CD4-positive, alpha-beta T cell treated with Interleukin-17A for 4 hours (primary cell): Measurements from ENCODE around the gene HSPA1L.
"Not testable (repeated sequence)": the region's sequence is repeated elsewhere in the genome, so short reads cannot be mapped to it uniquely, and the experiment has no call there.

Source experiments
- DNase-seq: peaks from one replicate; pipeline ENCODE4 v3.0.0-alpha.2; 2020; ENCODE audit warnings: mixed read lengths

Gene HSPA1L

DNA sequence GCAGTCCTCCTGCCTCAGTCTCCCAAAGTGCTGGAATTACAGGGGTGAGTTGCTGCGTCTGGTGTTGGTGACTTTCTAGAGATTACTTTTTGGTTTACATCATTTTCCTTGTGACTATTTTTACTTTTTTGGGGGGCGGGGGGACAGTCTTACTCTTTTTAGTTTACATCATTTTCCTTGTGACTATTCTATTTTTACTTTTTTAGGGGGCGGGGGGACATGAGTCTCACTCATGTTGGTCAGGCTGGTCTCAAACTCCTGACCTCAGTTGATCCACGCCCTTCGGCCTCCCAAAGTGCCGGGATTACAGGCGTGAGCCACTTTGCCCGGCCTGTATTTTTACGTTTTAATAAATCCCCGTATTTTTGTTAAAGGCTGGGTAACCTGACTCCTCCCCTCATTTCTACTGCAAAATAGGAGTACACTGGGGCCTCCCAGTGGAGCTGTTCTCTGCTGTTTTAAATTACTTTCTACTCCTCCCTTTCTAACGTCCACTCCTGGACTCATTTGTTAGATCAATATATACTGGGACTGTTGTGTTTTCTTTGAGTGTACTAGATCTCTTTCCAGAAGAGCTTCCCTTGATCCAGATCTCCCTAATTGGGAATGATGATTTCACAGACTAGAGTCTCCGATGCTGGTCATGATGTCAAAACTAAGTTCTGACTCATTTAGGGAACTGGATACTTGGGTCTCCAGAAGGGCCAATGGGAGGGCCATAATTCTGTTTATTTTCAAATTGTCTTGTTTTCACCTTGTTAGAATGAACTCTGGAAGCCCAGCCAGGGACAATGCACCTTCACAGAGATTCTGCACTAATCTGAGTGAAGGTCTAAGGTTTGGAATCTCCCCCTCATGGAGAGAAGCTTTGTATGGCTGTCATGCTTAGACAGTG lies 21.6 kb upstream of the HSPA1L start:
- no peak for DNase-seq

DNA sequence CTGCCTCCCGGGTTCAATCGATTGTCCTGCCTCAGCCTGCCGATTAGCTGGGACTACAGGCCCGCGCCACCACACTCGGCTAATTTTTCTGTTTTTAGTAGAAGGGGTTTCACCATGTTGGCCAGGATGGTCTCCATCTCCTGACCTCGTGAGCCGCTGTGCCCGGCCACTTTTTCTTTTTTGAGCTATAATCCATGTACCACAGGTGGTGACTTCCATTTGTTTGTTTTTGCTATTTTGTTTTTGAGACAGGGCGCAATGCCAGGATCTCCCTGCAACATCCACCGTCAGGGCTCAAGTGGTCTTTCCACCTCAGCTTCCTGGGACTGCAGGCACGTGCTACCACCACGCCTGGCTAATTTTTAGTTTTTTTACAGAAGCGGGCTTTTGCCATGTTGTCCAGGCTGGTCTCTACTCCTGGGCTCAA lies 21.0 kb upstream of the HSPA1L start:
- no peak for DNase-seq

DNA sequence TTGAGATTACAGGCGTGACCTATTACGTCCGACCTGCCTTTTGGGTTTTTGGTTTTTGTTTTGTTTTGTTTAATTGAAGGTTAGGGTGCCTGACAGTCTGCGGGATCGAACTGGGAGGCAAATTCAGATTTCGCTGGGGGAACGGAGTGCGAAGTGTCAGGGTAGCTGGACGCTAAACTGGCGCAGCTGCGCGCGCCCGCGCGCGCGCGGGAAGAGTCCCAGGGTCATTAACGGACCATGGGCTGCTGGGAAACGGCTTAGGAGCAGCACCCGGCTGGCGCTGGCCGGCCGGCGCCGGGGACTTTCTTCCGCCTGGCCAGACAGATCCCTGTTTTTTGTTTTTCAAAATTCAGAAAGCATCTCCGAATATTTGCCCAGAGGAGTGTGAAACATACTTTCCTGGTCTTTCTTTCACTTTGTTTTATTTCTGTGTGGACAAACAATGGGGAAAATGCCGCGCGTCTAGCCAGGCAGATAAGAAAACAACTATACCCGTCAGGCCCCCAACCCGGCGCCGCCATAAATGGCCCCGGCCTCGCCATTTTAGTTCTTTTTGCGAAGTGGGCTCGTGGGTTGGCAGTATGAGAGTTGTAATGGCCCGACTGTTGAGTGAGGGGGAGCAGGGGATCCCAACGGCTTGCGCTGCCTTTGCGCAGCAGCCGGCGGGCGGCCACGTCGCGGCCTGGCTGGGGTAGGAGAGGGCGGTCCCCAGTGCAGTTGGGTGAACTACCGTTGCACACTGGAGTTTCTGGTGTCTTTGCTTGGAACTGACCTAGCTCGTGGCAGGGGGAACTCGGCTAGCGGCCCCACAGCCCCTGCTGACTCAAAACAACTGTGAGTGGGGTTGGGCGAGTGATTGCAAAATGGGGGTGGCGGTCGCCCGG lies 19.5 kb upstream of the HSPA1L start:
- peak; percentile 83 for DNase-seq

DNA sequence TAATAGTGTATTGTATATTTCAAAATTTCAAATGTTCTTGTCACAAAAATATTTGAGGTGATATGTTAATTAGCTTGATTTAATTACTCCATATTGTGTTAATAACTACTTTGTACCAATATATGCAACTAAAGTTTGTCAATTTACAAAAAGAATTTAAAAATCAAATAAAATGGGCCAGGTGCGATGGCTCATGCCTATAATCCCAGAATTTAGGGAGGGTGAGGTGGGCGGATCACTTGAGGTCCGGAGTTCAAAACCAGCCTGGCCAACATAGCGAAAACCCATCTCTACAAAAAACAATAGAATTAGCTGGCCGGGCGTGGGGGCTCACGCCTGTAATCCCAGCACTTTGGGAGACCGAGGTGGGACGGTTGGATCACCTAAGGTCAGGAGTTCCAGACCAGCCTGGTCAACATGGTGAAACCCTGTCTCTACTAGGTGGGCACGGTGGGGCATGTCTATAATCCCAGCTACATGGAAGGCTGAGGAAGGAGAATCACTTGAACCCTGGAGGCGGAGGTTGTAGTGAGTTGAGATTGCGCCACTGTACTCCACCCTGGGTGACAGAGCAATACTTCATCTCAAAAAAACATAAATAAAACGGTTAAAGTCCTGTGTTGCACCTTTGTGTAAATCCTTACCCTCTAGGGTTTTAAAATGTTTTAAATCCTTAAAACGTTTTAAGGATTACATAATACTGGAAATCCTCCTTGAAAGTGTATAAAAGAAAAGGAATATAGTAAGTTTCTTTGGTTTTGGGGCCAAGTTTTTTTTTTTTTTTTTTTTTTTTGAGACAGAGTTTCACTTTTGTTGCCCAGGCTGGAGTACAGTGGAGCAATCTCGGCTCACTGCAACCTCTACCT lies 16.5 kb upstream of the HSPA1L start:
- DNase-seq = no peak

DNA sequence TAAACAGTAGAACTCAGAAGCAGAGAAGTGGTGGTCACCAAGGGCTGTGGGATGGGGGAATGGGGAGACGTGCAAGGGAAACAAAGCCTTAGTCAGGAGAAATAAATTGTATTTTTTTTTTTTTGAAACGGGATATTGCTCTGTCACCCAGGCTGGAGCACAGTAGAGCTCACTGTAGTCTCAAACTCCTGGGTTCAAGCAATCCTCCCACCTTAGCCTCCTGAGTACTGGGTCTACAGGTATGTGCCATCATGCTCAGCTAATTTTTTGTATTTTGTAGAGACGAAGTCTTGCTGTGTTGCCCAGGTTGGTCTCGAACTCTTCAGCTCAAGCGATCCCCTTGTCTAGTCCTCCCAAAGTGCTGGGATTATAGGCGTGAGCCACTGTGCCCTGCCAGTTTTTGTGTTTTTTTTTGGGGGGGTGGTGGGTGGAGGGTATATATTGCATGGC lies 15.8 kb upstream of the HSPA1L start:
- DNase-seq = no peak

DNA sequence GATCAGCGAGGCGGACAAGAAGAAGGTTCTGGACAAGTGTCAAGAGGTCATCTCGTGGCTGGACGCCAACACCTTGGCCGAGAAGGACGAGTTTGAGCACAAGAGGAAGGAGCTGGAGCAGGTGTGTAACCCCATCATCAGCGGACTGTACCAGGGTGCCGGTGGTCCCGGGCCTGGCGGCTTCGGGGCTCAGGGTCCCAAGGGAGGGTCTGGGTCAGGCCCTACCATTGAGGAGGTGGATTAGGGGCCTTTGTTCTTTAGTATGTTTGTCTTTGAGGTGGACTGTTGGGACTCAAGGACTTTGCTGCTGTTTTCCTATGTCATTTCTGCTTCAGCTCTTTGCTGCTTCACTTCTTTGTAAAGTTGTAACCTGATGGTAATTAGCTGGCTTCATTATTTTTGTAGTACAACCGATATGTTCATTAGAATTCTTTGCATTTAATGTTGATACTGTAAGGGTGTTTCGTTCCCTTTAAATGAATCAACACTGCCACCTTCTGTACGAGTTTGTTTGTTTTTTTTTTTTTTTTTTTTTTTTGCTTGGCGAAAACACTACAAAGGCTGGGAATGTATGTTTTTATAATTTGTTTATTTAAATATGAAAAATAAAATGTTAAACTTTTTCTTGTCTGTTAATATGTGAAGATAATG lies 14.7 kb upstream of the HSPA1L start:
- DNase-seq = no peak

DNA sequence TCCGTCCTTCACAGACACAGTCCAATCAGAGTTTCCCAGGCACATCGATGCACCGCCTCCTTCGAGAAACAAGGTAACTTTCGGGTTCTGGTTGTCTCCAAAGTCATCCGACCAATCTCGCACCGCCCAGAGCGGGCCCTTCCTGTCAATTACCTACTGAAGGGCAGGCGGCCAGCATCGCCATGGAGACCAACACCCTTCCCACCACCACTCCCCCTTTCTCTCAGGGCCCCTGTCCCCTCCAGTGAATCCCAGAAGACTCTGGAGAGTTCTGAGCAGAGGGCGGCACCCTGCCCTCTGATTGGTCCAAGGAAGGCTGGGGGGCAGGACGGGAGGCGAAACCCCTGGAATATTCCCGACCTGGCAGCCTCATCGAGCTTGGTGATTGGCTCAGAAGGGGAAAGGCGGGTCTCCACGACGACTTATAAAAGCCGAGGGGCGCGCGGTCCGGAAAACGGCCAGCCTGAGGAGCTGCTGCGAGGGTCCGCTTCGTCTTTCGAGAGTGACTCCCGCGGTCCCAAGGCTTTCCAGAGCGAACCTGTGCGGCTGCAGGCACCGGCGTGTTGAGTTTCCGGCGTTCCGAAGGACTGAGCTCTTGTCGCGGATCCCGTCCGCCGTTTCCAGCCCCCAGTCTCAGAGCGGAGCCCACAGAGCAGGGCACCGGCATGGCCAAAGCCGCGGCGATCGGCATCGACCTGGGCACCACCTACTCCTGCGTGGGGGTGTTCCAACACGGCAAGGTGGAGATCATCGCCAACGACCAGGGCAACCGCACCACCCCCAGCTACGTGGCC lies 12.4 kb upstream of the HSPA1L start, which contains the start of gene HSPA1B:
HSPA1B (plus strand) TSS at position 453 of the 794 bp plus-strand sequence; CDS start at position 666, 213 bp downstream.
- peak; percentile 91 for DNase-seq

DNA sequence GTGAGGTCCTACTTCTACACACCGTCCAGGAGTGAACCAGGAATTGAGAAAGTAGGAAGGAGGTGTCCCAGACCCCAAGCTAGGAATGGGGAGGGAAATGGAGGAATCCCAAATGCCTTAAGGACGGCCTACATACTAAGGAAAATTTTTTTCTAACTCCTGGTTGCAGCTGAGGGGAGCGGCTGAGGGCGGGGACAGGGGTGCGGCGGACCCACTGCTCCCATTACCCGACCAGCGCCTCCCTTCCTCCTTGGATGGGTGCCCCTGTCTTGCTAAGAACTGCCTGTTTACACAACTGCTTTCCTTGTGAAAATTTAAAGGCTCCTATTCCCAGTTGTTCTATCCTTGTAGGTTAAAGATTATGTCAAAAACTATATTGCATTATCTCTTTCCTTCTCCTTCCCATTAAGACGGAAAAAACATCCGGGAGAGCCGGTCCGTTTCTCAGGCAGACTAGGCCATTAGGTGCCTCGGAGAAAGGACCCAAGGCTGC lies 11.8 kb upstream of the HSPA1L start:
- peak; percentile 60 for DNase-seq

DNA sequence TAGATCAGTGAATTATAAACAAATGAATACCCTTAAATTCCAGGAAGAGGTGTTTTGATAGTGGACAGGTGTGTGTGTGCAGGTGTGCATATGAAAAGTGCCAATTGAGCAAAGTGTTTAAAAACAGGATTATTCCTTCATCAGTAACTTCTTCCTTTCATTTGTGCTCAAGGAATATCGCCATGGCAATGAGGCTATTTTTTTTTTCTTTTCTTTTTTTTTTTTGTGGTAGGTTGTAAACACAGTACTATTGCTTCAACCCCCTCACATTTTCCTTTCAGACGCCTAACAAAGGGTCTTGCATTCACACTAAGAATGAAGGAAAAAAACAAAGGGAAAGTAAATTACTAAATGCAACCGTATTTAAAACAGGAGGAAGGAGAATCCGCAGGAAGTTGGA lies 10.5 kb upstream of the HSPA1L start:
- no peak for DNase-seq

DNA sequence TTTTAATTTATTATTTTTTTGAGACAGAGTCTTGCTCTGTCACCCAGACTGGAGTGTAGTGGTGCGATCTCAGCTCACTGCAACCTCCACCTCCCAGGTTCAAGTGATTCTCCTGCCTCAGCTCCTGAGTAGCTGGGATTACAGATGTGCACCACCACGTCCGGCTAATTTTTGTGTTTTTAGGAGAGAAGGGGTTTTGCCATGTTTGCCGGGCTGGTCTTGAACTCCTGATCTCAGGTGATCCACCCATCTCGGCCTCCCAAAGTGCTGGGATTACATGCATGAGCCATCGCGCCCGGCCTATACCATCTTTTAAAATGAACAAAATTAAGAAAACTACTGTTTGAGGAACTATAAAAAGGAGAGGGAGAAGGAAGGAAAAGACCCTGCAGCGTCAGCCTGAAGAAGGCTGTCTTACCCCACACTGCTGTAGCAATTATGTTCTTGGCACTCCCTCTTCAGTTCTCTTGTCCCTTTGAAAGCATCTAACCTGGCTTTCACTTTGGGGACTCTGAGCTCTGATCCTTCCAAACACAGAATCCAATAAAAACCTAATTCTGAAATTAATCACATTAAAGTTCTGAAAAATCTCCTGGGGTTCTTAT lies 8.6 kb upstream of the HSPA1L start:
- not testable (repeated sequence) for DNase-seq

DNA sequence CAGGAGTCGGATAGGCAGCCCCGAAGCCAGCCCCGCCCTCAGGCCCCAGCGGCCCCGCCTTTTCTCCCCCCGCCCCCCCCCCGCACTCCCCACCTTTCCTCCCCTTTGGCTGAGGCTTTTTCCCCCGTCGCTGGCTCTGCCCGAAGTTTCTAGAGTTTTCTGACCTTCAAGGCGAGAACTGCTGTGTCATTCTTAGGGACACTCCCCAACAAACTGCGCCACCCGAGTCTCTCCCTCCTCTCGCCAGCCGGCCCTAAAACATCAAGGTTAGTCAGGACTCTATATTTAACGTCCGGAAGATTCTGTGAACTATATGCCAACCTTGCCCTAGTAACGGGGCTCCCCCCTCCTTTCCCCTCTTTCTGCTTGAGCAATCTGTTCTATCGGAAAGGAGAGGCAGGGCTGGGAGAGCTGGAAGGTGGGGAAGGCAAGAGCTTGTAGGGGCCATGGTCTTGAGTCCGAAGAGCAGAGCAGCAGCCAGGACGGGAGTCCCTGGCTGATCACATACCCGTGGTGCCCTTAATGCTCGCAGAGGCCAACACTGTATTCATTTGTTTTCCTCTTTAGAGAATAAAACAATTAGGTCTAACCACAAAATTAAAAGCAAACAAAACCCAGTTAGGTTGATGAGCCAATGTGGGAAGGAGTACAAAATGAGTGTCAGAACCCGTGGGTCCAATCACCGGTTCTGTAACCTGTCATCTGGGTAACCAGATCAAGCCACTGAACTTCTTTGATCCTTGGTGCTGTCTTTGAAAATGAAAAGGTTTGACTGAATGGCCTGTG lies 7.1 kb upstream of the HSPA1L start:
- DNase-seq = peak; percentile 83

DNA sequence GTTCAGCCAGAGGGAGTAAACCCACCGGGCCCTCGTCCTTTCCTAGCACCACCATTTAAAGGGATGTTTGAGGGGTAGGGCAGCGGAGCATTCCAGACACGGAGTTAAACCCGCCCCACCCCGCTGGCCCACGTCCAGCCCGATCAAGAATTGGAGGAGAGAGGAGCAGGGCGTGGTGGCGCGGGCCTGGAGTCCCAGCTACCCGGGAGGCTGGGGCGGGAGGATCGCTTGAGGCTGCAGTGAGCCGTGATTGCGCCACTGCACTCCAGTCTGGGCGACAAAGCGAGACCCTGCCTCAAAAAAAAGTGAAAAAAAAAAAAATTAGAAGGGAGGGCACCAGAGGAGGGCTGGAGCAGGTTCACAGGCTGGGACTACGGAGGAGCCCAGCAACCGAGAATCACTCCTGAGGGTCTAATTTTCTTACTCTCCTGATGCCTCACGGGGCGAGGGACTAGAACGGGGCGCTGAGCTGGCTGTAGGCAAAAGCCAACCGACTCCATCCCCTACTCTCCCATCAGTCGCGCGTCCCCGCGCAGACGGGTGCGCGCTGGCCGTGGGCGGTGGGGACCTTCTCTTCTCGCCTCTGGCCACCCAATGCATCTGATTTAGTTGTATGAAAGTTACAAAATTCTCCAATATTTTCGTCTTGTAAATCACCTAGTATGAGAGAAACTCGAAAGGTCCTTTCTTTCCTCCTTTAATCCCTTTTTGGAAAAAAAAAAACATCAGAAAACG lies 6.4 kb upstream of the HSPA1L start:
- no peak for DNase-seq

DNA sequence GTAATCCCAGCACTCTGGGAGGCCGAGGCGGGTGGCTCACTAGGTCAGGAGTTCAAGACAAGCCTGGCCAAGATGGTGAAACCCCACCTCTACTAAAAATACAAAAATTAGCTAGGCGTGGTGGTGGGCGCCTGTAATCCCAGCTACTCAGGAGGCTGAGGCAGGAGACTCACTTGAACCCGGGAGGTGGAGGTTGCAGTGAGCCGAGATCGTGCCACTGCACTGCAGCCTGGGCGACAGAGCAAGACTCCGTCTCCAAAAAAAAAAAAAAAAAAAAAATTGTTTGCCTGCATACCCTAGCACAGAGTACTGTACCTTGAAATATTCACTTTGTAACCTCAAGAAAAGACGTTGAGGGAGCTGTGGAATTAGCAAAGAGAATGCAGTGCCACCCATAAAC lies 5.3 kb upstream of the HSPA1L start:
- DNase-seq = not testable (repeated sequence)

DNA sequence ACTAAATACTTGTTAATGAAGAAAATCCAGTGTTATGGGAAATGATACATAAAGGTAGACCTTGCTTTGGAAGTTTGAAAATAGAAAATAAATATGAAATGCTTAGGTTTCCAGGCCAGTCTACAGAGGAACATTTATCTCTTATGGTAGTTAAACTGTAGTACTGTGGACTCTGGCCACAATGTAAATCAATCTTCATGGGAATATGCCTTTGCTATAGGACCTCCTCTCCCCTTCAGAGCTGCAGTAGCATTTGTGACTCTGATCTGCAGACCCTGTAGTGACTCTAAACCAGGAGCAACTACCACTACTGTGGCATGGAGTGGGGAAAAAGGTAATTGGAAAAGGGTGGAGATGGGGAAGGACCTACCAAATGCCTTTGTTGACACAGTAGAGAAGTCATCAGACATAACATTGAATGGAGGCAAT lies 4.8 kb upstream of the HSPA1L start:
- no peak for DNase-seq

DNA sequence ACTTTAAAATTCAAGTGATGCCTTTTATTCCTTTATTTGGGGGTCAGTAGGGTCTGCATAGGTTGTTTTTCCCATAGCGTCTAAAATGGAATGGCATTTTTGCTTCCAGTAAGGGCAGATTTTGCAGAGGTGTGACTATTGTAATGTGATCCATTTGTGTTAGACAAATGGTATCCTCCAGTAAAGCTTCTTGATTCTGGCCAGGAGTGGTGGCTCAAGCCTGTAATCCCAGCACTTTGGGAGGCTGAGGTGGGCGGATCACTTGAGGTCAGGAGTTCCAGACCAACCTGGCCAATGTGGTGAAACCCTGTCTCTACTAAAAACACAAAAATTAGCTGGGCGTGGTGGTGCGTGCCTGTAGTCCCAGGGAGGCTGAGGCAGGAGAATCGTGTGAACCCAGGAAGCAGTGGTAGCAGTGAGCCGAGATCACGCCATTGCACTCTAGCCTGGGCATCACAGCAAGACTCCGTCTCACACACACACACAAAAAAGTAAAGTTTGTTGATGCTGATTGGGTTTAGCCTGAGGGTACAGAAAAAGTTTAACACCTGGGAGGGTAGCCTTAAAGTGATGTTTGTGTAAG lies 2.9 kb upstream of the HSPA1L start:
- peak; percentile 23 for DNase-seq

DNA sequence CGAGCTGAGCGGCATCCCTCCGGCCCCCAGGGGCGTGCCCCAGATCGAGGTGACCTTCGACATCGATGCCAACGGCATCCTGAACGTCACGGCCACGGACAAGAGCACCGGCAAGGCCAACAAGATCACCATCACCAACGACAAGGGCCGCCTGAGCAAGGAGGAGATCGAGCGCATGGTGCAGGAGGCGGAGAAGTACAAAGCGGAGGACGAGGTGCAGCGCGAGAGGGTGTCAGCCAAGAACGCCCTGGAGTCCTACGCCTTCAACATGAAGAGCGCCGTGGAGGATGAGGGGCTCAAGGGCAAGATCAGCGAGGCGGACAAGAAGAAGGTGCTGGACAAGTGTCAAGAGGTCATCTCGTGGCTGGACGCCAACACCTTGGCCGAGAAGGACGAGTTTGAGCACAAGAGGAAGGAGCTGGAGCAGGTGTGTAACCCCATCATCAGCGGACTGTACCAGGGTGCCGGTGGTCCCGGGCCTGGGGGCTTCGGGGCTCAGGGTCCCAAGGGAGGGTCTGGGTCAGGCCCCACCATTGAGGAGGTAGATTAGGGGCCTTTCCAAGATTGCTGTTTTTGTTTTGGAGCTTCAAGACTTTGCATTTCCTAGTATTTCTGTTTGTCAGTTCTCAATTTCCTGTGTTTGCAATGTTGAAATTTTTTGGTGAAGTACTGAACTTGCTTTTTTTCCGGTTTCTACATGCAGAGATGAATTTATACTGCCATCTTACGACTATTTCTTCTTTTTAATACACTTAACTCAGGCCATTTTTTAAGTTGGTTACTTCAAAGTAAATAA lies 2.2 kb upstream of the HSPA1L start:
- DNase-seq = not testable (repeated sequence)

DNA sequence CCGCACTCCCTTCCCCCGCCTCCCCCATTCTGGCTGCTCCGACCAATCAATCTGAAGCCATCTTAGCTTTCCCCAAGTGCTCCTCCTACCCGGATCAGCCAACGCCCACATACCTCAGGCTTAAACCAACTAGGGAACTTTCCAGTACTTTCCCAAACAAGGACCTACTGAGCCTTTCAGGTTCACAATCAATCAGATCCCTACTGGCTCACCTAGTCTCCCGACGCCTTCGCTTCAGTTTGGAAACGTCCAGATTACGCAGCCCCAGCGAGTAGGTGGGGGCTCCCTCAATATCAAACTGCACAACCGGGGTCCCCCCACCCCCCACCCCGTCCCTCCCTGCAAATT lies 432 bp downstream of the HSPA1L start:
- DNase-seq = peak; percentile 79

DNA sequence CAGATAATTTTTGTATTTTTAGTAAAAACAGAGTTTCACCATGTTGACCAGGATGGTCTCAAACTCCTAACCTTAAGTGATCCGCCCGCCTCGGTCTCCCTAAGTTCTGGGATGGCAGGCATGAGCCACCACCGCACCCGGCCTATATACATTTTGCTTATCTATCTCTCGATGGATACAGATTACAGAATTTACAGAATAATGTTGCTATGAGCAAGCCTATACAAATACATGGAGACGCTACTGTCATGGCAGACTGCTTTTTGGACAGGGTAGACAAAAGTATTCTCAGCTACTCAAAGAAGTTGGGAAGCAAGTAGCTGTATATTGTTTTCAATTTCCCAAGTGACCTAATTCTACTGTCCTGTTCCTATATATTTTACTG lies 1.6 kb downstream of the HSPA1L start:
- DNase-seq = no peak
